Thyroid gland (tissue), 4 donors: Measurements from ENCODE around the gene CLEC7A.

ENCODE experiments used
- CTCF ChIP-seq, 6 experiments: fragments of 200-600 bp in 3 of 6; fragments of 450-650 bp in 3 of 6; sonication (generic) in 3 of 6; IDR thresholded peaks; one replicate each; pipeline ENCODE4 v1.5.1; 2016 to 2019; ENCODE audit warnings: antibody characterized with exemption in 6 of 6, mild to moderate bottlenecking in 2 of 6, inconsistent platforms in 1 of 6, moderate library complexity in 1 of 6
- POLR2A ChIP-seq, 2 donors: fragments of 450-650 bp; IDR thresholded peaks; one replicate each; pipeline ENCODE4 v1.6.1; 2017; ENCODE audit warnings: antibody characterized with exemption in 2 of 2, mild to moderate bottlenecking in 2 of 2, moderate library complexity in 1 of 2

GRCh38 chr12:10170216-10170615 is 40.2 kb upstream of the CLEC7A start:
- TF ChIP-seq CTCF (IDR thresholded peaks at IDR 0.05) = no peak
- TF ChIP-seq POLR2A (IDR thresholded peaks at IDR 0.05) = no peak
